ENCODE data around the gene DOCK11. TPM values are rescaled to one million over a fixed set of nuclear protein-coding genes. Genes with fewer than 3 reads are reported as not detected.

The DOCK11 gene
- total RNA-seq, 1 donor from 2014 or later = 56.0 TPM

DNA sequence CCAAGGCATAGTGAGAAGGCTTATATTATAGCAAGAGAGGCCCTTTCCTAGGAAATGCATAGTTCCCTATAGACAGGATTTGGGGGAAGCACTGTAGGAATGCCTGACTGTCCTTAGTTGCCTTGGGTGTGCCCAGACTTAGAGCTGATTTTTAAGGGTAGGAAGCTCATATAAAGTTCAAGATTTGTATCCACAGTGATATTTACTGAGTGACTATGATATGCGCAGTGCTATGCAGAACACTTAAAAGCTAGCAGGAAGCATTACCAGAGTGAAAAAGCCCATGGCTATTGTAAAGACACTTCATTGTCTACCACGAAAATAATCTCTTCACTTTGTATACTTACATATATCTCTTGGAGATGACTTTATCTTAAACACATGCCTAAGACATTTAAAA is 181.7 kb downstream of the DOCK11 start:
- H3K4me1 Mint-ChIP-seq = peaks cover 1% of the 10 kb centered on the region
- no peak overlapping the region for H3K4me3 Mint-ChIP-seq
- peaks cover 54% of the 10 kb centered on the region for H3K36me3 Mint-ChIP-seq (ENCODE audit: low read depth)
- ChIA-PET POLR2A (no interaction called here), CTCF (no interaction called here)
- no peaks in the 10 kb centered on the region for H3K27me3 Mint-ChIP-seq
- H3K9me3 Mint-ChIP-seq = no peaks in the 10 kb centered on the region
- intact Hi-C loops (cut with micrococcal nuclease) = no loop called here
- TF ChIP-seq, protein P1, sequence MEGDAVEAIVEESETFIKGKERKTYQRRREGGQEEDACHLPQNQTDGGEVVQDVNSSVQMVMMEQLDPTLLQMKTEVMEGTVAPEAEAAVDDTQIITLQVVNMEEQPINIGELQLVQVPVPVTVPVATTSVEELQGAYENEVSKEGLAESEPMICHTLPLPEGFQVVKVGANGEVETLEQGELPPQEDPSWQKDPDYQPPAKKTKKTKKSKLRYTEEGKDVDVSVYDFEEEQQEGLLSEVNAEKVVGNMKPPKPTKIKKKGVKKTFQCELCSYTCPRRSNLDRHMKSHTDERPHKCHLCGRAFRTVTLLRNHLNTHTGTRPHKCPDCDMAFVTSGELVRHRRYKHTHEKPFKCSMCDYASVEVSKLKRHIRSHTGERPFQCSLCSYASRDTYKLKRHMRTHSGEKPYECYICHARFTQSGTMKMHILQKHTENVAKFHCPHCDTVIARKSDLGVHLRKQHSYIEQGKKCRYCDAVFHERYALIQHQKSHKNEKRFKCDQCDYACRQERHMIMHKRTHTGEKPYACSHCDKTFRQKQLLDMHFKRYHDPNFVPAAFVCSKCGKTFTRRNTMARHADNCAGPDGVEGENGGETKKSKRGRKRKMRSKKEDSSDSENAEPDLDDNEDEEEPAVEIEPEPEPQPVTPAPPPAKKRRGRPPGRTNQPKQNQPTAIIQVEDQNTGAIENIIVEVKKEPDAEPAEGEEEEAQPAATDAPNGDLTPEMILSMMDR (IDR thresholded peaks at IDR 0.05) = no peak
- DNase-seq (no peak), ATAC-seq (ENCODE audit: low read depth) (no peak)
- no peak overlapping the region for H3K27ac Mint-ChIP-seq

DNA sequence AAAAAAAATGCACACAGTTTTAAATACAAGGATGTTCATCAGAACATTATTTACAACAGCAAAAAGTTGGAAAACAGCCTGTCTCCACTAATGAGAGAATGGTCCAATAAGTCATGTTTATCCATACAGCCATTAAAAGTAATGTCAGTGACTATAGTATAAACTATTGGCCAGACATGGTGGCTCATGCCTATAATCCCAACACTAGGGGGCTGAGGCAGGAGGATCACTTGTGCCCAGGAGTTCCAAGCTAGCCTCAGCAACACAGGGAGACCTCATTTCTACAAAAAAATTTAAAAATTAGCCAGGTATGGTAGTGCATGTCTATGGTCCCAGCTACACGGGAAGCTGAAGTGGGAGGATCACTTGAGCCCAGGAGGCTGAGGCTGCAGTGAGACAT is 183.7 kb downstream of the DOCK11 start:
- intact Hi-C loops (cut with micrococcal nuclease) = no loop called here
- DNase-seq = no peak
- CTCF ChIA-PET = interaction anchor here (1.0 kb wide), 1 partner anchor 52 kb away, joined by 3 read pairs; no protein-coding TSS in a partner anchor
- ATAC-seq (ENCODE audit: low read depth) = no peak
- TF ChIP-seq, protein P1 (IDR thresholded peaks at IDR 0.05) = no peak
- POLR2A ChIA-PET = no interaction called here
- H3K4me3 Mint-ChIP-seq = no peak overlapping the region
- no peaks in the 10 kb centered on the region for H3K9me3 Mint-ChIP-seq
- peaks cover 50% of the 10 kb centered on the region for H3K36me3 Mint-ChIP-seq (ENCODE audit: low read depth)
- H3K27me3 Mint-ChIP-seq = no peaks in the 10 kb centered on the region
- no peak overlapping the region for H3K27ac Mint-ChIP-seq
- peaks cover 7% of the 10 kb centered on the region for H3K4me1 Mint-ChIP-seq

DNA sequence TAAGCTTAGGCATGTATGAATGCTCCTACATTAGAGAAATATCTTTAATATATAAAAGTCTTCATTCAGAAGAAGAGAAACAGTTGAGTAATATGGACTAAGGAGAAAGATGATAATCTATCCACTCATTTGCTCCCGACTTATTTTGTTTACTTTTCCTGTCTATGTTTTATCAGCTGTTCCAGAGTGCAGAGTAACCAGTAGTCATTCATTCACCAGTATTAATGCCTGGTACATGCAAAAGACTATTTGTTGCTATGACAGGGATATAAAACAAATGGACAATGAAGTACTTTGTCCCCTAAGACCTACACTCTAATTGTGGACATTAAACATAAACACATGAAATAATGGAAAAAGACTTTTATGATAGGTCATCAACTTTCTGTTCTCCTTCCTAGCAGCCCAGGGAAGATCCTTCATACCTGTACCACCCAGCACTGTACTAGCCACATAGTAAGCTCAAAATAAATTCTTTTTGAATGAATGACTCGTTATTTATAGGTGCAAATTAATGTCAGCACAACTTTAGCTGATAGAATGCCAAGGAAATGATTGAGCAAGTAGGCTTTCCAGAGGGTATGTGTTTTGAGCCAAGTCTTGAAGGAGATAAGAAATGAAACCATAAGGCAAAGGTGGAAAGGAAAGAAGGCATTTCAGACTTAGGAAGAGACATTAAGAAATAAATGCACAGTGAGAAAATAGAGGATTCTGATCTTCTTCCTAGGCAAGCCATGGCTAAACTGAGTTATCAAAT is 186.8 kb downstream of the DOCK11 start:
- no peak overlapping the region for H3K4me3 Mint-ChIP-seq
- POLR2A ChIA-PET = interaction anchor here (0.6 kb wide), 1 partner anchor 36 kb away, joined by 11 read pairs; no protein-coding TSS in a partner anchor
- intact Hi-C loops (cut with micrococcal nuclease) = loop anchor here (2.0 kb wide), 1 partner anchor 44 kb away; the partner anchor contains the start of gene IL13RA1
- no peak for ATAC-seq (ENCODE audit: low read depth)
- H3K36me3 Mint-ChIP-seq (ENCODE audit: low read depth) = peaks cover 51% of the 10 kb centered on the region
- peaks cover 7% of the 10 kb centered on the region for H3K4me1 Mint-ChIP-seq
- DNase-seq = no peak
- CTCF ChIA-PET = no interaction called here
- H3K9me3 Mint-ChIP-seq = no peaks in the 10 kb centered on the region
- H3K27ac Mint-ChIP-seq = no peak overlapping the region
- H3K27me3 Mint-ChIP-seq = no peaks in the 10 kb centered on the region
- TF ChIP-seq, protein P1 (IDR thresholded peaks at IDR 0.05) = no peak

DNA sequence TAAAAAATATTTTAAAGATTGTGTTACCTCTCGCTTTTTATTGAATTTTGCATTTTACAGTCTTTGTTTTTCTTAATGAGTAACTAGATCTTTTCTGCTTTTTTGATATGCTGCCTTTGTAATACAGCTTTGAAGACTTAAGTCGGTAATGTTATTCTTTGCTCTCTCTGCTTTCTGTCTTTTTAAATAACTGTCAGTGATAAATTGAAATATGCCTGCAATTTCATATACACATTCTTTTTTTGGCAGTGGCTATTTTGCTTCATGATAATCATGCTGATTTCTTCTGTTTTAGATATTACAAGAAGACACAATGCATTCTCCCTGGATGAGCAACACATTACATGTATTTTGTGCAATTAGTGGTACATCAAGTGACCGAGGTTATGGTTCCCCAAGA is 189.8 kb downstream of the DOCK11 start:
- ATAC-seq (ENCODE audit: low read depth) (no peak), DNase-seq (no peak)
- CTCF ChIA-PET = no interaction called here
- no peak overlapping the region for H3K4me3 Mint-ChIP-seq
- H3K27ac Mint-ChIP-seq = no peak overlapping the region
- peaks cover 7% of the 10 kb centered on the region for H3K4me1 Mint-ChIP-seq
- intact Hi-C loops (cut with micrococcal nuclease) = no loop called here
- peaks cover 51% of the 10 kb centered on the region for H3K36me3 Mint-ChIP-seq (ENCODE audit: low read depth)
- POLR2A ChIA-PET = interaction anchor here (0.6 kb wide), 1 partner anchor 101 kb away, joined by 4 read pairs; no protein-coding TSS in a partner anchor
- H3K27me3 Mint-ChIP-seq = no peaks in the 10 kb centered on the region
- TF ChIP-seq, protein P1 (IDR thresholded peaks at IDR 0.05) = no peak
- H3K9me3 Mint-ChIP-seq = no peaks in the 10 kb centered on the region

DNA sequence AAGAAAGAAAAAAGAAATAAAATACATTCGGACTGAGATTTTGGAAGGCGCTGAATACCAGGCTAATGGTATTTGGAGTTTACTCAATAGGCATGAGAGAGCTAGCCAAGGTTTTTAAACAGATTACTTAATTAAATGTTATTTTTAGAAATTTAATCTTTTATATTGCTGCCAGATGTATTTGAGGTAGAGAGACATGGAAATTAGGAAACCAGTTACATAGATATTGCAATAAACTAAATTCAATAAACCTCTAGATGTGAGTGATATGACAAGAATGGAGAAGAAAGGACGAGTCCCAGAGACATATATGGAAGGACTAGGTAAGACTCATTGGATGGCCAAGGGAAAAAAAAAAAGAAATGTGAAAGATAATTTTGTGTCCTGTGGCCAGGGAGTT is 193.3 kb downstream of the DOCK11 start:
- POLR2A ChIA-PET = no interaction called here
- Mint-ChIP-seq H3K27me3 (no peaks in the 10 kb centered on the region), H3K4me1 (peaks cover 2% of the 10 kb centered on the region), H3K4me3 (no peak overlapping the region), H3K36me3 (ENCODE audit: low read depth) (peaks cover 34% of the 10 kb centered on the region), H3K27ac (no peak overlapping the region), H3K9me3 (no peaks in the 10 kb centered on the region)
- ATAC-seq (ENCODE audit: low read depth) (no peak), DNase-seq (no peak)
- intact Hi-C loops (cut with micrococcal nuclease) = no loop called here
- CTCF ChIA-PET = no interaction called here
- TF ChIP-seq, protein P1 (IDR thresholded peaks at IDR 0.05) = no peak
